ENCODE measurements around the gene LTBP2.
"Not testable (repeated sequence)": the region's sequence is repeated elsewhere in the genome, so short reads cannot be mapped to it uniquely, and the experiment has no call there.

The LTBP2 gene

DNA sequence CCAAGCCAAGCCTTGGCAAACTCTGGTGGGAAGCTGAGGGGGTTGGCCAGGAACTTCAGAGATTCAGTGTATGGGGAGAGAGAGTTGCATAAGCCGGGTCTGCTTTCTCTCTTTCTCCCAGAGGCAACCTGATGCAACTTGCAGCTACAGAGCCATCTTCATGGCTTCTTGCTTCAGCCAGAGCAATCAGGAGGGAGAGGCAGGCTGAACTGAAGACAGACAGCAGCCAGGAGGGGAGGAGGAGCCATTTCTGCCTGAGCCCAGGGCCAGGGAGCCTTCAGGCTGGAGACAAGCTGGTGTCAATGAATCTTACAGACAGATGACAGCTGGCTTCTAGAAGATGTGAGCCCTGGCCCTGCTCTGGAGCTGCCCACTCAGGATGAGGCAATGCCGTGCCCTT is 137.7 kb downstream of the LTBP2 start:
- DNase-seq: no peak

DNA sequence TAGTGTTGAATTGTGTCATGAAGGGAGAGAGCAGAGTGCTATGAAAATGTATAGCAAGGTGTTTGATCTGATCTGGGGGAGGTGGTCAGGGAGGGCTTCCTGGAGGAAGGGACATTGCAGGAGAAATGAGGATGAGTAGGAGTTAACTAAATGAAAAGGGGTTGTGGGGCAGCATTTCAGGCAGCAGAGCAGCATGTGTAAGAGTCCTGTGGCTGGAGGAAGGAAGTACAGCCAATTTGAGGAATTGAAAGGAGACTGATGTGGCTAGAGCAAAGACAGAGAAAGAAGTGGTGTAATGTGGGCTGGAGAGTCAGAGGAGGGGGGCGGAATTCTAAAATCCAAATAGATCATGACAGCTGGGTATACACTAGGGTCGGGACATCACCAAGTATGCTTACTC is 139.4 kb downstream of the LTBP2 start:
- no peak for DNase-seq

DNA sequence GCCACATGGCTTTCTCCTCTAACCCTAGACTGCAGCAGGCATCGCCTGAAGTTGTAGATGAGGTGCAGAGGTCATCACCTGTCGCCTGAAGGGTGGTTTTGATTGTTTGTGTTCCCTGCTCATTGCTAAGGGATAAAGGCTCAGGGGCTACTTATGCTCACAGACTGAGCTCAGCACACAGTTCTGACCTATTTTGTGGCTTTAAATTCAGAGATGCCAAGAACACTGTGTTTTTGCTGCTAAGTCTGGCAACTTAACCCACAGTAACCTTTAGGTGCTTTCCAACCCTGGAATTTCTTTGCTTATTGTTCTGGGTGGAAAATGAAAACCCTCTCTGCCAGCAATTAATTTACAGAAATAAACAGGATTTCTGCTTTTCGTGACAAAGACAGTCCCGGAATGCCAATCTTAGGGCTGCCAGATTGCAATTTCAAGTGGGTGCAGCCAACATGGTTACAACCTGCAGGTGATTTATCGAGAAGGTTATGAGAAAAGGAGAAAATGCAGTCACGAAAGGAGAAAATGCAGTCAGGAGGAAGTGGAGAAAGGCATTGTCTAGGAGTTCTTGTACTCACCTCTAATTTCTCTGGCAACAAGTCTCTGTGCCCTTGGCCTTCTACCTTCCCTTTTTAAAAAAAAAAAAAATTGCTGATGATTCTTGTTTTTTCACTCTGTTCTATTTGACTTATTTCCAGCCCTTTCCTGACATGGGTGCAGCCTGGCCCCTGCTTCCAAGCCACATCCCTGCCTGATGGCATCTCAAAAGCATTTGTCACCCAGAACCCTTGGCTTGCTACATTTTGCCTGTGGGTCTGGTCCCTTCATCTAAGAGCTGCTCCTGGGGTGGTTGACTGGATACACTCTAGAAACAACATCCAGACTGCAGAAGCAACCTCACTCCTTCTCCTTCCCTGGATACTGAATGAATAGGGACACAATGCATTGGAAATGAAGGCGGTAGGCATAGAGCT is 142.2 kb downstream of the LTBP2 start:
- DNase-seq: no peak

DNA sequence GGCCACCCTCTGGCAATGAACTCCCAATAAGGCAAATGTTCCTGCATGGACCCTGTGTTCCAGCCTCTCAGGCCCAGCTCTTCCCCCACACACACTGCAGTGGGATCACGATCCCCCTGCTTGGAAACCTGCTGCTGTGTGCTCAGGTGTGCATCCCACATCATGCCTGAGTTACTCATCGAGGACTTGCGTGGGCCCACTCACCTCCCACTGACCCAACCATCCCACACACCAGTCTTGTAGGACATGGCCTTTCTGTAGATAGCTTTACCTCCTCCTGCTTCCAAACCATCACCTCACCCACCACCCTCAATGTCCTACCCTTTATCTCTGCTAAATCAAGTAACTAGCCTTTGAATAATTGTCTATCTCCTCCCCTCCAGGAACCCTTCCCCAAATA is 143.5 kb downstream of the LTBP2 start:
- DNase-seq: no peak

DNA sequence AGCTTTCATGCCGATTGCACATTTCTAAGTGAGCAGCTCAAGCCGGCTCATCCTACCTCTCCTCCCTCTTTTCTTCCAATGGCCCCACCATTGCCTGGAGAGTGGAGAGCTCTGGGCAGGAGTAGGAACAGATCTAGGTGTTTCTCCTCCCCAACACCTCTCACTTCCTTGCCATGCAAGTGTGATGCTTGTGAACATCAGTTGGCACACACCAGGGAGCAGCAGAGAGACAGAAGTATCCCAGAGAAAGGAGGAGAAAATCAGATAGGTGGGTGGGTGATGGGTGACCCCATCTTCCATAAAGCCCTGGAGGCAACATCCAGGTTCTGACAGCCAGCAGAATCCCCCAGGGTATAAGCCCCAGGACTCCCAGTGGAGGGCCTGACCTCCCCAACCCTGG is 146.7 kb downstream of the LTBP2 start:
- DNase-seq: no peak

DNA sequence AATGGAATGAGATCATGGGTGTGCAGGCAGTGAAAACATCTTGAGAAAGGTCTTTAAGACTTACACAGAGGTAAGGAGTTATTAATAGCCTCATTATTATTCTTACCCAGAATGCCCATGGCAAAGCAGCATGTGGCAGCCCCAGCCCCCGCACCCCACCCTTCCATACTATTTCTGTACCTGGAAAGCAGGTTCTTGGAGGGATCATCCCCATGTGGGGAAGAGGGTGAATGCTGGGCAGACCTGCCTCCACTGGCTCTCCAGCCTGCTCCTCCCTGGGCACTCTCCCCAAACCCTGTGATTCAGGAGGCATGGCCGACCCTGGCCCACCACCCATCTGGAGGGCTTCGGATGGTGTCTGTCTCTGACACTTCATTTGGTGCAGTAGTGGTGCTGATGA is 147.3 kb downstream of the LTBP2 start:
- DNase-seq: no peak

DNA sequence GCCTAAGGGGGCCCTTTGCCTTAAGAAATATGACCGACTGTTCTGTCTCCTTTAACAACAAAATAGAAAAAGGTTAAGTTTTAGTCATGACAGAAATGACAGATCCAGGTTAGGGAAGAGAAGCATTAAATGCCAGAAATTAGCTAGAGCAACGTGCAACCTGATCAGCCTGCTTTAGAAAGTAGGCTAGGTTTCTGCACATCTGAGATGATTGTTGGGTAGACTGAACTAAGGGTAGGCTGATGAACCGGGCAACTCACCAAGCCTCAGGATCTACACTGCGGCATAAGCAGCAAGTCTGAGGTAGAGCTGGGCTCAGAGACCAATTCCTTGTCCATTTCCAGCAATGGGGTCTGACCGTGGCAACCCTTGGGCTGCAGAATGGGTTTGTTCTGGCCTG is 148.3 kb downstream of the LTBP2 start:
- no peak for DNase-seq

DNA sequence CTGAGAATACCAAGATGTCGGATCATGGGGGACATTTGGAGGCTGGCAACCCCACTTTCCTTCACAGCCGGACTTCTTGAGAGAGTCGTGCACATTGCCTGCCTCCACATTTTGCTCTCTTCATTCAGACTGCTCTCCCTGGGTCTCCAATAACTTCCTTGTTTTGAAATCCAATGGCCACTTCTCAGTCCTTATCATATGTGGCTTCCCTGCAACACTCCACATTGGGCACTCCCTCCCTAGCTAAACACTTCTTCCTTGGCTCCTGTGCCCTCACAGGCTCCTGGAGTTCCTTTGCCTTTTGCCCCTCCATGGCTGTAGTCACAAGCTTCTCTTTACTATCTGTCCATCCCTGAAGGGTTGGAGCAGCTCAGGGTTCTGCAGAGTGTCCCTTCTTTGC is 149.0 kb downstream of the LTBP2 start:
- no peak for DNase-seq

DNA sequence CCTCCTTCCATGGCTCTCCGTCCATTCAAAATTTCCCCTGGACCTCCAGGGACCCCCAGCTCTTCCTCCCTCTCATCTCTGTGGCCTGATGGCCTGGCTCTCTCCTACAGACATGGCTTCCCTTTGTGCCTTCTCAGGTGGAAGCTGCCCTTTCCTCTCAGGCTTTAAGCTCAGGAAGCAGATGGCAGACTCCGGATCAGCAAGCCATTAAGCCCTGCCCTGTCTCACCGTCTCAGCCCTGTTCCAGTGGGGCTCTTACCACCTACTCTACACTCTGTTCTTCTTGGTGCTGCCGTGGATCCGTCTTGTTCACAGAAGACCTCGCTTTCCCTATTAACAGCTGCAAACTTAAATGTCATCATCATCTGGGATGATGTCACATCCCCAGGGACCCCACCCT is 152.1 kb downstream of the LTBP2 start:
- DNase-seq: no peak

DNA sequence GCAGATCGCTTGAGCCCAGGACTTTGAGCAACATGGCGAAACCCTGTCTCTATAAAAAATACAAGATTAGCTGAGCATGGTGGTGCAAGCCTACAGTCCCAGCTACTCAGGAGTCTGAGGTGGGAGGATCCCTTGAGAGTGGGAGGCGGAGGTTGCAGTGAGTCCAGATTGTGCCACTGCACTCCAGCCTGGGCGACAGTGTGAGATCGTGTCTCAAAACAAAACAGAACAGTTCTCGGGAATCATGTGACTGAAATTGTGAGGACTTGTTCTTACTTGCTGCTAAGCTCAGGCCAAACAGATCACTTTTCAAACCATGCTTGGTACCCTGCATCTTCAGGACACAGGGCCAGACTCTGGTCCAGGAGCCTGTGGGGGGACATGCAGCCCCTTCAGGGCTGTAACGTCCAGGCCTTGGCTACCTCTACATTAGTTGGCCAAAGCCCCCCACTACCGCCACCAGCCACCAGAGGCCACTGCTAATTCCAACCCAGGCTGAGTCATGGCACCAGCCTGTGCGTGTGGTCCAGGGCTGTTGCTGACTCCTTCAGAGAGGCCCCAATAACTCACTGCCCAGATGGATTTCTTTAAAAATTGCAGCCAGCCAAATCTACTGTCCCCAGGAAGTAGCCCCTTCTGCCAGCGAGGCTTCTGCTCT is 152.6 kb downstream of the LTBP2 start:
- peak; percentile 26 for DNase-seq

DNA sequence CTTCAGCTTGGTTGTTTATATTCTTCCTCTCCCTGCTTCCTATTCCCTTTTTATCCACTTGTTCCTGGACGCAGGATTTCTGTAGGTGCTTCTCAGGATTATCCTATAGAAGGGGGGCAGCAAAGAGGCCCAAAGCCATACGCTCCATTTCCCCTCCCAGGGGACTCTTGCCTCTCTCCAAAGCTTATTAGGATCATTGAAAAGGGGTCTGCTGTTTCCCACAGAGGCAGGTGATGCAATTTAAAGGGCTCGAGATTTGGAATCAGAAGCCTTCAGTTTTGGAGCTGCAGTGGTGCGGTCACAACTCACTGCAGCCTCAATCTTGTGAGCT is 154.5 kb downstream of the LTBP2 start:
- no peak for DNase-seq

DNA sequence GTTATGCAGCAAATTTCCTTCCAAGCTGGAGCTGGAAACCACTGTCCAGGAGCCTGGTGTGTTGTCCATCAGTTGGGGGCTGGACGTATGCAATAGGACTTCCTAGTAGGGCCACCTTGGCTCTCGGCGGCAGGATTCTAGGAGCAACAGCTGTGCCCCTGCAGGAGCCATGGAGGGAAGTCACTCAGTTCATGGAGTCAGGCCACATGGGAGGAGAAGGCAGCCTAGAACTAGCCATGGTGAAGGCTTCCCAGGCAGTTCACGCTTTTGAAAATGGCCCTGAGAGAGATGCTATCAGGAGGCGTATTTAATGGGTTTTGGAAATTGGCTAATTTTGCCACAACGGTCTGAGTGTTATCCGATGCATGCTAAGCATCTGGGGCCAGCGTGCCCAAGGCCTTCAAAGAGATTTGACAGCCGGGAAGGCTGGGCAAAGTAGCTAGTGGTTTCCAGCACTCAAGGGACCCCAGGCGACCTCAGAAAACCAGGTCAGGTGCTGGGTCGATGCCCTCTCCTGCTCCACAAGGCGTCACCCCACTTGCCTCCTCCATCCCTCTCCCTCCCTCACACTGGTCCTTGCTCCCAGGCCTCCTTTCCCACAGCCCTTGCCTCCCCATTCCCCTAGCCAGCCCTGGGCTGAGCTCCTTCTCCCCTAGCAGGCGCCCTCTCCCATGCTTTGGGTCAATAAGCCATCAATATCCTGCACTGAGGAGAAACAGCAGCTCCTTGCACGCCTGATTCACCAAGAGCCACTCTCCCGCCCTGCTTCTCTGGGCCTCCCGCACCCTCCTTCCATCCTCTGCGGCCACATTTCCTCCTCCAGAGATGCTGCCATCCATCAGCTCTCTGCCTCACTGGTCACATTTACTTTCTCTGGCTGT is 155.1 kb downstream of the LTBP2 start:
- no peak for DNase-seq

DNA sequence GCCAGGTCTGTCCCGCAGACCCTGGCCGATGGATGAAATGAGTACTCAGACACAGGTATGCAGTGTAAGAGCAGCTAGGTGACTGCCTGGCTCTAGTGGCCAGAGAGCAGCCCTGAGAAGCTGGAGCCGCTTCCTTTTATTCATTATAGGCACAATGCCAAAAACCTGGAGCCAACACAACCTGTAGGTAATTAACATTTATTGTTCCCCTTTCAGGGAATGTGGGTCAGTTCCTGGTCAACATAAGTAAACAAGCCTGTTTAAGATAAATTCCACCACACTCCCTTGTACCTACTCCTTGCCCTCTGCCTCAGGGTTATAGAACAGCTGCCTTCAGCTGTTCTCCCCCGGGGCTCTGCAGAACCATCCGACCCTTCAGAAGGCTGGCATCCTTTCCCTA is 157.6 kb downstream of the LTBP2 start:
- DNase-seq: not testable (repeated sequence)

All from stimulated activated CD4-positive, alpha-beta T cell treated with anti-CD3 and anti-CD28 coated beads, Interleukin-4, amount 100 ng/mL, for 24 hours (primary cell).